Measurements from ENCODE around the gene MEF2C. TPM values are rescaled to one million over a fixed set of nuclear protein-coding genes. Genes with fewer than 3 reads are reported as not detected.

Gene MEF2C
- total RNA-seq, 1 experiment from 2014 or later: 1.7 TPM

DNA sequence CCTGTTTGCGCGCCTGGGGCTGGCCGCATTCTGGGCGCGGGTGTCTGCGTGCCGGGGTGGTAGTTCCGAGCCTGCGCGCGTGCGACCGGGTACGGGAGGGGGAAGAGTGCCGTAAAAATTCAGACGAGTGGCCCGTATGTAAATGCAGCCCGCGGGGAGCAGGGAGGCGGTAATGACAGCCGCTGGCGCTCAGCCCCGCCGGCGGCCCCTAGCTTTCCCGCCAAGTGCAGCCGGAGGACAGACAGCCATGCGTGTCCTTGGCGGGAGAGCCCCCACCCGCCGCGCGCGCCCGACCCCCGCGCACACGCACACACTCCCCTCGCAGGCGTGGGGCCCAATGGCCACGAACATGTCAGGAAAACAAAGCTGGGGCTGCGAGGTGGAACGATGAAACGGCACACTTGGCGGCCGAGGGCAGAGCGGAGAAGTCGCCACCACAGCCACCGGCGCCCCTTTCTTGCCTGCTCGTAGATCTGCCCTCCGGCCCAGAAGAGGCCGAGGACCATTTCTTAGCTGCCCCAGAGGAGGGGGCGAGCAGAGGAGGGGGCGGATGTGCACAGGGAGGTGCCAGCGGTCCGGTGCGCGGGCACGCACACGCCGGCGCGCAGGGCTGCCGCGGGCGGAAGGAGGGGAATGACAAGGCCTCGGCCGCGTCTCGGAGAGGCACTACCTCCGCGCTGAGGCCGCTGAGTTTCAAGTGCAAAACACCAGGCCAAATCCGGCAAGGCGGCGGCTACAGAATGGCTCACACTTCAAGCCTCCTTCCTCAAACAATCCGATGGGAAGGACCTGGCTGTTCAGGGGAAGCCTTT, 208.4 kb downstream of the MEF2C start (continued):
- TF ChIP-seq PREB (CRISPR knock-in tag; IDR thresholded peaks at IDR 0.05; ENCODE audit: borderline replicate concordance) (no peak), NR3C1 (CRISPR knock-in tag; conservative IDR thresholded peaks at IDR 0.05; ENCODE audit: low read depth) (no peak), TEAD4 (CRISPR knock-in tag; IDR thresholded peaks at IDR 0.05) (no peak)

DNA sequence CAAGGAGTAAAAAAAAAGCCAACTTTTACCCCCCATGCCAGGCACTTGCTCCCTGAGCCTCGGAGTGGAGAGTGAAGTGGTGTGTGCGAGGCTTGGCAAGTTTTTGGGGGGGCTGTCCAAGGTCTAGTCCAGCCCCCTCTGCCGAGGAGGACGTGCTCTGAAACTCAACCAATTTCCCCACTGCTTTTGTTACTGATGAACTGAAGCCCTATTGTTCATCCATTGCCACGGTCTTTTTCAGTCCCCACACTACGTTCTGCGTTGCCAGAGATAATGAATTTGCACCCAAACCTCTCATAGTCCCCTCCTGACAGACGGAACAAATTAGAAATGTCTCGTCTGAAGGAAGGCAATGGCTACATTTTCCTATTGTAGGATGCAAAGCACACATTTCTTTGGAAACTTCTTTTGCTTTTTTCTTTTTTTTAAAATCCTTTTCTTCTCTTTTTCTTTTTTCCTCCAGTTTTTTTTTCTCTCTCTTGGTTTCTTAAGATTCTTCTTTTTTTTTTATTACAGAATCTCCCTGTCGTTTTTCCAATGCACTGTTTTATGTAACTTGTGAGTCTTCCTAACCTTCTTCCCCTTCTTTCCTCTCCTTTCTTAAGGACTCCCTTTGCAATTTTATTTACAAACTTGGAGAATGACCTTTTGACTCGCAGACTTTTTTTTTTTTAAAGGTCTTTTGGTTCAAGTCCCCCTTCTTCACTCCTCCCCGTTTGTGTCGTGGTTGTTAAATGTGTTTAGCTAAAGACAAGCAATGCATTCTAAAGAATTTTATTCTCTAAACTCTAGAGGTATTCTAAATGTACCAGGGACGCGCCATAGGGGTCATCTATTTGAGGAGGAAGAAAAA, 209.5 kb downstream of the MEF2C start:
- peaks cover 98% of the 10 kb centered on the region for H3K27me3 Mint-ChIP-seq (ENCODE audit: low read depth)

GRCh38 chr5:88672644-88673252, 210.2 kb downstream of the MEF2C start:
- DNase-seq (ENCODE audit: low spot score) (peak; percentile 61), ATAC-seq (peak; percentile 7)
- Mint-ChIP-seq H3K27me3 (ENCODE audit: low read depth) (peaks cover 98% of the 10 kb centered on the region), H3K4me3 (peak overlapping the region; percentile 76), H3K4me1 (peaks cover 67% of the 10 kb centered on the region), H3K36me3 (no peaks in the 10 kb centered on the region), H3K9me3 (no peaks in the 10 kb centered on the region), H3K27ac (no peak overlapping the region)
- ChIA-PET POLR2A (interaction anchor here (1.0 kb wide), 1 partner anchor 12 kb away, joined by 4 read pairs; no protein-coding TSS in a partner anchor), CTCF (interaction anchor here (0.9 to 2.5 kb wide), 6 partner anchors 7 to 52 kb away, joined by 3 to 15 read pairs (median 4); no protein-coding TSS in a partner anchor)
- TF ChIP-seq NR1H2 (CRISPR knock-in tag; IDR thresholded peaks at IDR 0.05) (no peak), ATF1 (CRISPR knock-in tag; IDR thresholded peaks at IDR 0.05) (no peak), ETV6 (CRISPR knock-in tag; IDR thresholded peaks at IDR 0.05) (no peak), SP1 (CRISPR knock-in tag; conservative IDR thresholded peaks at IDR 0.05) (no peak)
- TF ChIP-seq, protein P1, sequence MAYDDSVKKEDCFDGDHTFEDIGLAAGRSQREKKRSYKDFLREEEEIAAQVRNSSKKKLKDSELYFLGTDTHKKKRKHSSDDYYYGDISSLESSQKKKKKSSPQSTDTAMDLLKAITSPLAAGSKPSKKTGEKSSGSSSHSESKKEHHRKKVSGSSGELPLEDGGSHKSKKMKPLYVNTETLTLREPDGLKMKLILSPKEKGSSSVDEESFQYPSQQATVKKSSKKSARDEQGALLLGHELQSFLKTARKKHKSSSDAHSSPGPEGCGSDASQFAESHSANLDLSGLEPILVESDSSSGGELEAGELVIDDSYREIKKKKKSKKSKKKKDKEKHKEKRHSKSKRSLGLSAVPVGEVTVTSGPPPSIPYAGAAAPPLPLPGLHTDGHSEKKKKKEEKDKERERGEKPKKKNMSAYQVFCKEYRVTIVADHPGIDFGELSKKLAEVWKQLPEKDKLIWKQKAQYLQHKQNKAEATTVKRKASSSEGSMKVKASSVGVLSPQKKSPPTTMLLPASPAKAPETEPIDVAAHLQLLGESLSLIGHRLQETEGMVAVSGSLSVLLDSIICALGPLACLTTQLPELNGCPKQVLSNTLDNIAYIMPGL (CRISPR knock-in tag; IDR thresholded peaks at IDR 0.05): no peak
- TF ChIP-seq, protein P2, sequence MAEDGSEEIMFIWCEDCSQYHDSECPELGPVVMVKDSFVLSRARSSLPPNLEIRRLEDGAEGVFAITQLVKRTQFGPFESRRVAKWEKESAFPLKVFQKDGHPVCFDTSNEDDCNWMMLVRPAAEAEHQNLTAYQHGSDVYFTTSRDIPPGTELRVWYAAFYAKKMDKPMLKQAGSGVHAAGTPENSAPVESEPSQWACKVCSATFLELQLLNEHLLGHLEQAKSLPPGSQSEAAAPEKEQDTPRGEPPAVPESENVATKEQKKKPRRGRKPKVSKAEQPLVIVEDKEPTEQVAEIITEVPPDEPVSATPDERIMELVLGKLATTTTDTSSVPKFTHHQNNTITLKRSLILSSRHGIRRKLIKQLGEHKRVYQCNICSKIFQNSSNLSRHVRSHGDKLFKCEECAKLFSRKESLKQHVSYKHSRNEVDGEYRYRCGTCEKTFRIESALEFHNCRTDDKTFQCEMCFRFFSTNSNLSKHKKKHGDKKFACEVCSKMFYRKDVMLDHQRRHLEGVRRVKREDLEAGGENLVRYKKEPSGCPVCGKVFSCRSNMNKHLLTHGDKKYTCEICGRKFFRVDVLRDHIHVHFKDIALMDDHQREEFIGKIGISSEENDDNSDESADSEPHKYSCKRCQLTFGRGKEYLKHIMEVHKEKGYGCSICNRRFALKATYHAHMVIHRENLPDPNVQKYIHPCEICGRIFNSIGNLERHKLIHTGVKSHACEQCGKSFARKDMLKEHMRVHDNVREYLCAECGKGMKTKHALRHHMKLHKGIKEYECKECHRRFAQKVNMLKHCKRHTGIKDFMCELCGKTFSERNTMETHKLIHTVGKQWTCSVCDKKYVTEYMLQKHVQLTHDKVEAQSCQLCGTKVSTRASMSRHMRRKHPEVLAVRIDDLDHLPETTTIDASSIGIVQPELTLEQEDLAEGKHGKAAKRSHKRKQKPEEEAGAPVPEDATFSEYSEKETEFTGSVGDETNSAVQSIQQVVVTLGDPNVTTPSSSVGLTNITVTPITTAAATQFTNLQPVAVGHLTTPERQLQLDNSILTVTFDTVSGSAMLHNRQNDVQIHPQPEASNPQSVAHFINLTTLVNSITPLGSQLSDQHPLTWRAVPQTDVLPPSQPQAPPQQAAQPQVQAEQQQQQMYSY (CRISPR knock-in tag; IDR thresholded peaks at IDR 0.05): peak; percentile 98

More for the DNA sequence above, 209.5 kb downstream of the MEF2C start:
- POLR2A ChIA-PET: interaction anchor here (1.0 kb wide), 1 partner anchor 11 kb away, joined by 4 read pairs; no protein-coding TSS in a partner anchor
- no peak for DNase-seq (ENCODE audit: low spot score)
- H3K36me3 Mint-ChIP-seq: no peaks in the 10 kb centered on the region
- no peaks in the 10 kb centered on the region for H3K9me3 Mint-ChIP-seq
- H3K27ac Mint-ChIP-seq: no peak overlapping the region
- CTCF ChIA-PET: interaction anchor here (1.0 to 3.3 kb wide), 8 partner anchors 11 to 892 kb away, joined by 3 to 19 read pairs (median 6); no protein-coding TSS in a partner anchor
- TF ChIP-seq ZNF232 (CRISPR knock-in tag; IDR thresholded peaks at IDR 0.05) (no peak), GTF2I (CRISPR knock-in tag; conservative IDR thresholded peaks at IDR 0.05) (no peak)
- TF ChIP-seq, protein P3, sequence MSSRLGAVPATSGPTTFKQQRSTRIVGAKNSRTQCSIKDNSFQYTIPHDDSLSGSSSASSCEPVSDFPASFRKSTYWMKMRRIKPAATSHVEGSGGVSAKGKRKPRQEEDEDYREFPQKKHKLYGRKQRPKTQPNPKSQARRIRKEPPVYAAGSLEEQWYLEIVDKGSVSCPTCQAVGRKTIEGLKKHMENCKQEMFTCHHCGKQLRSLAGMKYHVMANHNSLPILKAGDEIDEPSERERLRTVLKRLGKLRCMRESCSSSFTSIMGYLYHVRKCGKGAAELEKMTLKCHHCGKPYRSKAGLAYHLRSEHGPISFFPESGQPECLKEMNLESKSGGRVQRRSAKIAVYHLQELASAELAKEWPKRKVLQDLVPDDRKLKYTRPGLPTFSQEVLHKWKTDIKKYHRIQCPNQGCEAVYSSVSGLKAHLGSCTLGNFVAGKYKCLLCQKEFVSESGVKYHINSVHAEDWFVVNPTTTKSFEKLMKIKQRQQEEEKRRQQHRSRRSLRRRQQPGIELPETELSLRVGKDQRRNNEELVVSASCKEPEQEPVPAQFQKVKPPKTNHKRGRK (CRISPR knock-in tag; IDR thresholded peaks at IDR 0.05; ENCODE audit: borderline replicate concordance): peak; percentile 67; the same call in 1 of the 2 replicates
- ATAC-seq: no peak
- peaks cover 65% of the 10 kb centered on the region for H3K4me1 Mint-ChIP-seq
- H3K4me3 Mint-ChIP-seq: peak overlapping the region; percentile 76
